Suprapubic skin (tissue), 4 donors: ENCODE data around the gene ZNF664.

Source experiments
- CTCF ChIP-seq, 2 donors: fragments of 200-600 bp in 1 of 2; fragments of 450-650 bp in 1 of 2; sonication (generic) in 1 of 2; IDR thresholded peaks; one replicate each; pipeline ENCODE4 v1.5.1; 2016 to 2019; ENCODE audit warnings: antibody characterized with exemption in 2 of 2, mild to moderate bottlenecking in 1 of 2, moderate library complexity in 1 of 2
- EP300 ChIP-seq: sonication (generic); formaldehyde crosslinking; IDR thresholded peaks from one replicate; pipeline ENCODE4 v1.6.1; 2017; ENCODE audit warnings: antibody characterized with exemption
- POLR2A ChIP-seq, 2 donors: fragments of 450-650 bp; IDR thresholded peaks; one replicate each; pipeline ENCODE4 v1.6.1; 2017; ENCODE audit warnings: antibody characterized with exemption in 2 of 2, mild to moderate bottlenecking in 2 of 2, moderate library complexity in 2 of 2
- POLR2AphosphoS5 ChIP-seq, 3 donors: sonication (generic); formaldehyde crosslinking; IDR thresholded peaks; one replicate each; pipeline ENCODE4 v1.6.1; 2017; ENCODE audit warnings: antibody characterized with exemption in 3 of 3

GRCh38 chr12:124039276-124039675, 66.3 kb downstream of the ZNF664 start:
- TF ChIP-seq CTCF (IDR thresholded peaks at IDR 0.05) (no peak), POLR2A (IDR thresholded peaks at IDR 0.05) (no peak), POLR2AphosphoS5 (IDR thresholded peaks at IDR 0.05) (no peak), EP300 (no peak)
